GM13977 (cell line): Measurements from ENCODE around the gene SURF1.
"Not testable (repeated sequence)": the region's sequence is repeated elsewhere in the genome, so short reads cannot be mapped to it uniquely, and the experiment has no call there.

ENCODE experiments used
- DNase-seq: peaks from one replicate; pipeline ENCODE4 v3.0.0; 2012; ENCODE audit warnings: low spot score
- in situ Hi-C: fragments of 300-500 bp; cut with MboI; formaldehyde crosslinking; loops from one replicate; pipeline ENCODE4 v1.12.0; 2022; ENCODE audit warnings: low sequenced_read_pairs, low pct_unique_long_range_greater_than_20kb, mixed read lengths, inconsistent platforms; ENCODE audit not compliant: unreplicated experiment
- TF ChIP-seq, protein P1 (sequence below): IDR thresholded peaks from 2 replicates; pipeline ENCODE4 v1.5.1; 2012; ENCODE audit warnings: mild to moderate bottlenecking, control low read depth; ENCODE audit not compliant: insufficient read depth; ENCODE audit errors: extremely low read depth, missing control alignments

SURF1 gene

DNA sequence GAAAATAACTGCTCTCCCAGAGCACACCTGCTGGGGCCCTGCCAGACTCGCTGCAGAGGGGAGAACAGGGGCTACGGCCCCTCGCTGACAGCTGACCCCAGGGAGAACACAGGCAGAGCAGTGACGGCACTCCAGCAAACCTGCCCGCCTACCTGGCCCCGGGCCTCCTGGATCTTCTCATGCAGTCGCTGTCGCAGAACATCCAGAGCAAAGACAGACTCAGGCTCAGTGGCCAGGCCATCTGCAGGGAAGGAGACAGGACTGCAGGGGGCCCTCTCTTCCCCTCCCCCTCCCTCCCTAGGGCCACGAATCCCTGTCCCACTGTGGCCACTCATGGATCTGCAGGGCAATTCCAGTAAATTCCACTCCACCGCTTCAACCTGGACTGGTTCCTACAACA is 22.7 kb downstream of the SURF1 start:
- DNase-seq, result no peak
- in situ Hi-C loops, result no loop called here
- TF ChIP-seq, protein P1, sequence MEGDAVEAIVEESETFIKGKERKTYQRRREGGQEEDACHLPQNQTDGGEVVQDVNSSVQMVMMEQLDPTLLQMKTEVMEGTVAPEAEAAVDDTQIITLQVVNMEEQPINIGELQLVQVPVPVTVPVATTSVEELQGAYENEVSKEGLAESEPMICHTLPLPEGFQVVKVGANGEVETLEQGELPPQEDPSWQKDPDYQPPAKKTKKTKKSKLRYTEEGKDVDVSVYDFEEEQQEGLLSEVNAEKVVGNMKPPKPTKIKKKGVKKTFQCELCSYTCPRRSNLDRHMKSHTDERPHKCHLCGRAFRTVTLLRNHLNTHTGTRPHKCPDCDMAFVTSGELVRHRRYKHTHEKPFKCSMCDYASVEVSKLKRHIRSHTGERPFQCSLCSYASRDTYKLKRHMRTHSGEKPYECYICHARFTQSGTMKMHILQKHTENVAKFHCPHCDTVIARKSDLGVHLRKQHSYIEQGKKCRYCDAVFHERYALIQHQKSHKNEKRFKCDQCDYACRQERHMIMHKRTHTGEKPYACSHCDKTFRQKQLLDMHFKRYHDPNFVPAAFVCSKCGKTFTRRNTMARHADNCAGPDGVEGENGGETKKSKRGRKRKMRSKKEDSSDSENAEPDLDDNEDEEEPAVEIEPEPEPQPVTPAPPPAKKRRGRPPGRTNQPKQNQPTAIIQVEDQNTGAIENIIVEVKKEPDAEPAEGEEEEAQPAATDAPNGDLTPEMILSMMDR, result no peak

DNA sequence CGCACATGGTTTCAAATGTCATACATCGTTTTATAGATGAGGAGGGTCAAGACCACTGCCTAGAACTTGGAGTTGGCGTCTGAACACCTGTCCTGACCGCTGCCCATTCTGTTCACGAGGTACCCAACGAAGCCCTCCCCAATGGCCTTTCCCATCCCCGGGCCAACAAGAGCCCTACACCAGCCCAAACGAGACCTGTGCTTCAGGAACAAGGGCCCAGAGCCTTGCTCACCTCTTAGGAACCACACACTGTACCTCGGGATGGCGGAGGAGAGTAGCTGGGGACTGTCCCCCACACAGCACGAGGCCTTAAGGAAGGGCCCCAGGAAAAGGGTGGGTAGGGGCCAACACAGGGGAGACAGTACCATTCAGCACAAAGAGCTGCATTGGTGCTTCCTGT is 23.3 kb downstream of the SURF1 start:
- in situ Hi-C loops, result no loop called here
- DNase-seq, result no peak
- TF ChIP-seq, protein P1, result no peak

DNA sequence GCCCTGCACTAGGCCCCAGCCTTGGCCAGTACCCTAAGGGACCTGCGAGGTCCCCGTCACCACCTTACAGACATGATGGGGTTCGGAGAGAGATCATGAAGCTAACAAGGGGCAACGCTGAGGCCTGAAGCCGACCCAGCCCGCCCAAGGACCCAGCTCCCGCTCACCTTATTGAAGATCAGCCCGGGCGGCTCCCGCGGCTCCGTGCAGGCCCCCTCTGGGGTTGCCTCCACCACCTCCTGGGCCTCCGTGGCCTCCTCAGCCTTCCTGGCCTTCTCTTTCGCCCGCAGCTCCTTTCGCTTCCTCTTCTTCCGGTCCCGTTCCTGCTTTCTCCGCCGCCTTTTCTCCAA is 23.9 kb downstream of the SURF1 start:
- in situ Hi-C loops, result no loop called here
- TF ChIP-seq, protein P1, result no peak

DNA sequence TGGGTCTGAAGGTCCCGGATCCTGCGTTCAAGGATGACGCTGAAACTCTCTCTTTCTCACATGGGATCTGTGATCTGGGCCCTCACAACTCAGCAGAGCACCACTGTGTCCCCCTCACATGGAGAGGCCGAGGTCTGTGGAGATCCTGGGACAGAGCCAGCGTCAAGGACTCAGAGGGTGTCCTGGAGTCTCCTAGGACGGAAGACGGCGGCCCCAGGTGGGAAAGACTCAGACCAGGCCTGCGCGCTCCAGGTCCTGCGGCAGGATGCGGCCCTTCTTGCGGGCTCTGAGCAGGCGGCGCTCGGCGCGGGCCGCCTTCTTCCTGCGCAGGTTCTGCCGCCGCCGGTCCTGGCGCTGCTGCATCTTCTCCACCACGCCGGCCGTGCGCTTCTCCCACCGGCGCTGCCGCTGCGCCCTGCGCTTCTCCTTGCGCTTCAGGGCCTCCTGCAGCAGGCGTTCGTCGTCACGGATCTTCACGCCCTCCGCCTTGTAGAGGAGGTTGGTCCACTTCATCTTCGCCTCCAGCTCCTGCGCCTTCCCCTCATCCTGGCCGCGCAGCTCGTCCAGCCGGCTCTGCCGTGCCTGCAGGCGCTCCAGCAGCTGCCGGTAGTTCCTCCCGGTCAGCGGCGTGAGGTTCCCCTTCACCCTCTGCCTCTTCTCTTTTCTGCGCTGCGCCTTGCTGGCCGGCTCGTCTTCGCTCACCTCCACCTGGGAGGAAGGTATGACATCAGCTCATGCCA is 24.5 kb downstream of the SURF1 start:
- TF ChIP-seq, protein P1, result no peak
- DNase-seq, result no peak
- in situ Hi-C loops, result no loop called here

More for the DNA sequence above, 23.9 kb downstream of the SURF1 start:
- no peak for DNase-seq

DNA sequence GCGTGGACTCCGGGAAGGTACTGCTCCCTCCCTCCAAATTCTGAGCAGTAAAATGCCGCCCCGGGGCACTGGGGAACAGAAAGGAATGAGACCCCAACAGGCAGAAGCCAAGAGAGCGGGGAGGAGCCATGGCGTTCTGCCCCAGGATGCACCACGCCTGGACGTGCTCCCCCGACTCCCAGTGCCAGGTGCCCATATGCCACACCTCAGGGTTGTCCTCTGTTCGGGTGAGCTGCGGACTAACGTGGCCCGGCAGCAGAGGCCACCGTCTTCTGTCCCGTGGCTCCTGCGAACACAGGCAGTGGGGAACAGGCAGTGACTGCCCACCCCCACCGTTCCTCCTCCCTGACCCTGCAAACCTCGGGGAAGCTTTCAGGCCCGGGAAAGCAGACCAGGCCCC is 25.1 kb downstream of the SURF1 start:
- TF ChIP-seq, protein P1, result no peak
- in situ Hi-C loops, result no loop called here
- no peak for DNase-seq

DNA sequence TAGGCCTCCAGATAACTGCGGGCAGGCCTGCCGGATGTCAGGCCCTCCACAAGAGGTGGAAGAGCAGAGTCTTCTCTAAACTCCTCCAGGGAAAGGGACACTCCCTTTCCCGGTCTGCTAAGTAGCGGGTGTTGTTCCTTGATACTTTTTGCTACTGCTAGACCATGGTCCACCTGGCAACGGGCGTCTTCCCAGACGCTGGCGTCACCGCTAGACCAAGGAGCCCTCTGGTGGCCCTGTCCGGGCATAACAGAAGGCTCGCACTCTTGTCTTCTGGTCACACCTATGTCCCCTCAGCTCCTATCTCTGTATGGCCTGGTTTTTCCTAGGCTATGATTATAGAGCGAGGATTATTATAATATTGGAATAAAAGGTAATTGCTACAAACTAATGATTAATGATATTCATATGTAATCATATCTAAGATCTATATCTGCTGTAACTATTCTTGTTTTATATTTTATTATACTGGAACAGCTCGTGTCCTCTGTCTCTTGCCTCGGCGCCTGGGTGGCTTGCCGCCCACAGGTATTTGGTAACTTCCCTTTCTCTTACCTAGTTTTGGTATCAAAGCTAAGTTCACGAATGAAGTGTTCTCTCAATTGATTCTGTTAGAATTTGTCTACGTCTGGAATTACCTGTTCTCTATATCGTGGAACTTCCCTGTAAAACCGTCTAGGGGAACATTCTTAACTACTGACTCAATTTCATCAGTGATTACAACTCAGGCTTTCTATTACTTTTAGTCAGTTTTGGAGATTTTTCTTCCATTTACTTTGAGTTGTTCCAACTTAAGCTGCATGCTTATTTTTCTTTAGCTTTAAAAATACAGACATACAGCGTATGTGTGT is 26.8 kb downstream of the SURF1 start:
- DNase-seq, in situ Hi-C loops: not testable (repeated sequence)
- TF ChIP-seq, protein P1, result peak; percentile 41
